HCT116 (cell line): ENCODE measurements around the gene NEO1.

Experiments
- ATF3 ChIP-seq: IDR thresholded peaks from 2 replicates; pipeline ENCODE4 v1.6.1; 2012
- CEBPB ChIP-seq: IDR thresholded peaks from 2 replicates; pipeline ENCODE4 v1.6.1; 2012; ENCODE audit warnings: low read depth
- CTCF ChIP-seq, 3 experiments: fragments of 200-600 bp in 1 of 3; sonication (generic) in 1 of 3; IDR thresholded peaks in 2 of 3; conservative IDR thresholded peaks in 1 of 3; 2 replicates each; pipeline ENCODE4 v1.5.1; 2012 to 2017; ENCODE audit warnings: low read depth in 2 of 3, low read length in 2 of 3, antibody characterized with exemption in 1 of 3, borderline replicate concordance in 1 of 3, control low read depth in 1 of 3, mild to moderate bottlenecking in 1 of 3, mixed read lengths in 1 of 3, mixed run types in 1 of 3, moderate library complexity in 1 of 3; ENCODE audit not compliant: insufficient read depth in 1 of 3
- EGR1 ChIP-seq: IDR thresholded peaks from 2 replicates; pipeline ENCODE4 v1.6.1; 2012; ENCODE audit warnings: low read depth
- EZH2 ChIP-seq: fragments of 200-600 bp; sonication (generic); IDR thresholded peaks from 2 replicates; pipeline ENCODE4 v1.6.1; 2017; ENCODE audit warnings: antibody characterized with exemption, mixed run types
- EZH2phosphoT487 ChIP-seq: fragments of 200-600 bp; IDR thresholded peaks from 2 replicates; pipeline ENCODE4 v1.6.1; 2018; ENCODE audit warnings: antibody characterized with exemption, borderline replicate concordance
- POLR2A ChIP-seq: IDR thresholded peaks from 2 replicates; pipeline ENCODE4 v1.7.0; 2011; ENCODE audit warnings: borderline replicate concordance; ENCODE audit not compliant: insufficient read depth, insufficient read length; ENCODE audit errors: extremely low read depth
- POLR2AphosphoS5 ChIP-seq: IDR thresholded peaks from 2 replicates; pipeline ENCODE4 v1.6.1; 2011; ENCODE audit warnings: mild to moderate bottlenecking, low read depth, low read length, moderate library complexity
- RAD21 ChIP-seq: IDR thresholded peaks from 2 replicates; pipeline ENCODE4 v1.6.1; 2012; ENCODE audit warnings: low read depth, mild to moderate bottlenecking
- REST ChIP-seq: IDR thresholded peaks from 2 replicates; pipeline ENCODE4 v1.6.1; 2012; ENCODE audit warnings: low read depth
- SP1 ChIP-seq: IDR thresholded peaks from 2 replicates; pipeline ENCODE4 v1.6.1; 2012; ENCODE audit warnings: low read depth
- TCF7L2 ChIP-seq: IDR thresholded peaks from 2 replicates; pipeline ENCODE4 v1.7.0; 2011; ENCODE audit warnings: borderline replicate concordance, inconsistent platforms; ENCODE audit not compliant: insufficient read depth, insufficient read length; ENCODE audit errors: extremely low read depth

GRCh38 chr15:73338606-73339374 is 286.5 kb downstream of the NEO1 start:
- TF ChIP-seq POLR2A, result no peak
- TF ChIP-seq TCF7L2, result no peak
- TF ChIP-seq CTCF (IDR thresholded peaks at IDR 0.05 in 2 of 3, conservative IDR thresholded peaks at IDR 0.05 in 1 of 3; ENCODE audit: borderline replicate concordance in 1 of 3, insufficient read depth in 1 of 3, low read depth in 2 of 3, low read length in 2 of 3), result no peak
- no peak for TF ChIP-seq EZH2phosphoT487
- TF ChIP-seq RAD21, result no peak
- no peak for TF ChIP-seq SP1
- no peak for TF ChIP-seq REST
- TF ChIP-seq EZH2, result no peak
- no peak for TF ChIP-seq CEBPB
- TF ChIP-seq ATF3, result no peak
- TF ChIP-seq POLR2AphosphoS5, result no peak
- no peak for TF ChIP-seq EGR1
